K562 (cell line): ENCODE measurements around the gene CCDC192. TPM values are rescaled to one million over a fixed set of nuclear protein-coding genes. Genes with fewer than 3 reads are reported as not detected.
A peak's percentile ranks its signal among the peaks of the same experiment; 100 is the strongest.

ENCODE experiments used
- ATAC-seq: fragments of 200-7000 bp; cut with Tn5 transposase; 3 replicates; pipeline ENCODE4 v1.9.1; 2020; ENCODE audit warnings: moderate library complexity
- BruUV-seq: library from RNA; stranded (reverse); fragments of 400-500 nt; replicated peaks from 2 replicates; lab custom pipeline; 2021; lab: Mats Ljungman, UMichigan
- CTCF ChIA-PET: fragments of 300-600 bp; formaldehyde crosslinking; extraction: SDS; loops from one replicate; lab custom pipeline; 2021; ENCODE audit warnings: low intra/inter-chr PET ratio; lab: Yijun Ruan, JAX
- POLR2A ChIA-PET: fragments of 300-600, 350-650 bp; sonication (Branson Sonifier 250); formaldehyde crosslinking; extraction: SDS; loops from one replicate; lab custom pipeline; 2021; ENCODE audit warnings: antibody characterized with exemption, inconsistent platforms; lab: Yijun Ruan, JAX
- DNase-seq, 4 experiments: peaks; one replicate each; pipeline versions ENCODE4 v3.0.0 to v3.0.0-alpha.2; 2011 to 2018; ENCODE audit warnings: low spot score in 3 of 4, mixed read lengths in 3 of 4; ENCODE audit errors: extremely low read depth in 1 of 4
- FAIRE-seq: peaks from 2 replicates; lab custom pipeline; 2011; peaks lifted over from hg19 to GRCh38; lab: Jason Lieb, UNC
- H2AFZ ChIP-seq: 2 replicates; pipeline ENCODE4 v1.6.0; 2011; ENCODE audit warnings: low read depth, low read length, control low read depth, inconsistent platforms
- H3K27ac ChIP-seq: fragments of 200-600 bp; 3 replicates; pipeline ENCODE4 v1.8.0; 2011; ENCODE audit warnings: low read depth, mild to moderate bottlenecking, control low read depth, inconsistent platforms, low read length, moderate library complexity, mixed read lengths; ENCODE audit errors: extremely low read depth
- H3K27me3 ChIP-seq, 2 experiments: fragments of 300-600 bp in 1 of 2; 2 replicates in 1 of 2; 3 replicates in 1 of 2; pipeline versions ENCODE4 v1.6.0 to v1.8.0; 2011; ENCODE audit warnings: inconsistent platforms in 2 of 2, low read length in 2 of 2, mild to moderate bottlenecking in 1 of 2, mixed read lengths in 1 of 2, moderate library complexity in 1 of 2; ENCODE audit not compliant: control insufficient read depth in 2 of 2, insufficient read depth in 2 of 2
- H3K36me3 ChIP-seq: fragments of 300-600 bp; 3 replicates; pipeline ENCODE4 v1.8.0; 2011; ENCODE audit warnings: mild to moderate bottlenecking, low read length, inconsistent platforms; ENCODE audit not compliant: control insufficient read depth, insufficient read depth
- H3K4me1 ChIP-seq, 2 experiments: fragments of 200-600 bp in 1 of 2; replicated peaks in 1 of 2; 2 replicates in 1 of 2; 3 replicates in 1 of 2; pipeline versions ENCODE4 v1.5.1 to v1.8.0; 2011; ENCODE audit warnings: inconsistent platforms in 2 of 2, low read length in 2 of 2, mild to moderate bottlenecking in 1 of 2, mixed read lengths in 1 of 2, moderate library complexity in 1 of 2; ENCODE audit not compliant: control insufficient read depth in 2 of 2, insufficient read depth in 2 of 2
- H3K4me2 ChIP-seq: 2 replicates; pipeline ENCODE4 v1.6.1; 2011; ENCODE audit warnings: low read length, control low read depth, inconsistent platforms, mixed read lengths; ENCODE audit not compliant: insufficient read depth
- H3K4me3 ChIP-seq: fragments of 200-600 bp; sonication (generic), shearing (Covaris generic); 2 replicates; pipeline ENCODE4 v1.5.1; 2016; ENCODE audit warnings: control low read depth, inconsistent platforms
- H3K79me2 ChIP-seq: fragments of 200-600 bp; 3 replicates; pipeline ENCODE4 v1.8.0; 2011; ENCODE audit warnings: low read length, inconsistent platforms; ENCODE audit not compliant: control insufficient read depth, insufficient read depth
- H3K9ac ChIP-seq, 2 experiments: 2 replicates each; pipeline versions ENCODE4 v1.6.0 to v1.6.1; 2011; ENCODE audit warnings: low read depth in 2 of 2, low read length in 2 of 2, control low read depth in 1 of 2, inconsistent platforms in 1 of 2, mild to moderate bottlenecking in 1 of 2, mixed read lengths in 1 of 2; ENCODE audit not compliant: insufficient read depth in 1 of 2
- H3K9me1 ChIP-seq: one replicate; pipeline ENCODE4 v1.6.0; 2011; ENCODE audit warnings: inconsistent platforms, mild to moderate bottlenecking, low read length, moderate library complexity; ENCODE audit not compliant: control insufficient read depth, insufficient read depth
- H3K9me3 ChIP-seq: replicated peaks from 2 replicates; pipeline ENCODE4 v1.5.1; 2011; ENCODE audit warnings: low read depth, low read length, inconsistent platforms; ENCODE audit not compliant: control insufficient read depth, insufficient read depth
- H4K20me1 ChIP-seq: replicated peaks from 2 replicates; pipeline ENCODE4 v1.6.1; 2011; ENCODE audit warnings: low read length, inconsistent platforms, mixed read lengths; ENCODE audit not compliant: control insufficient read depth, insufficient read depth
- CSDE1 ChIP-seq, 2 experiments: fragments of 450-650 bp; IDR thresholded peaks; 2 replicates each; pipeline ENCODE4 v1.6.1; 2016; ENCODE audit warnings: mild to moderate bottlenecking in 1 of 2
- FOXJ3 ChIP-seq: sonication (generic); formaldehyde crosslinking; IDR thresholded peaks from 2 replicates; pipeline ENCODE4 v1.4.0; 2020; ENCODE audit warnings: mild to moderate bottlenecking, missing genetic modification reagents
- HDGF ChIP-seq: fragments of 450-650 bp; IDR thresholded peaks from 2 replicates; pipeline ENCODE4 v1.6.1; 2016
- JUND ChIP-seq, 2 experiments: IDR thresholded peaks; 2 replicates in 1 of 2; 3 replicates in 1 of 2; pipeline ENCODE4 v1.6.1; 2011; ENCODE audit warnings: borderline replicate concordance in 2 of 2, low read depth in 2 of 2, low read length in 2 of 2, improper control_type of control experiment in 1 of 2, missing biosample characterization in 1 of 2, missing genetic modification characterization in 1 of 2, missing genetic modification reagents in 1 of 2
- MAFF ChIP-seq: IDR thresholded peaks from 2 replicates; pipeline ENCODE4 v1.6.1; 2012; ENCODE audit warnings: low read length, improper control_type of control experiment
- NCOR1 ChIP-seq: fragments of 450-650 bp; IDR thresholded peaks from 2 replicates; pipeline ENCODE4 v1.6.1; 2016; ENCODE audit warnings: mild to moderate bottlenecking, moderate library complexity
- NFYB ChIP-seq: IDR thresholded peaks from 2 replicates; pipeline ENCODE4 v1.6.1; 2011; ENCODE audit warnings: mild to moderate bottlenecking, moderate library complexity; ENCODE audit not compliant: insufficient read length; ENCODE audit errors: extremely low read depth
- NR2C2 ChIP-seq, 2 experiments: fragments of 200-800 bp in 1 of 2; sonication (Bioruptor generic) in 1 of 2; sonication (generic) in 1 of 2; formaldehyde crosslinking in 1 of 2; IDR thresholded peaks; 2 replicates each; pipeline versions ENCODE4 v1.6.1 to v1.8.0; 2016 to 2022; ENCODE audit warnings: mild to moderate bottlenecking in 1 of 2, missing compliant biosample characterization in 1 of 2, missing genetic modification characterization in 1 of 2, missing genetic modification reagents in 1 of 2
- POLR2B ChIP-seq: fragments of 450-650 bp; IDR thresholded peaks from 2 replicates; pipeline ENCODE4 v1.6.1; 2018; ENCODE audit warnings: low read depth; ENCODE audit not compliant: partially characterized antibody
- PPARD ChIP-seq: fragments of 250-450 bp; sonication (Bioruptor Pico); IDR thresholded peaks from 2 replicates; pipeline ENCODE4 v1.8.0; 2022; ENCODE audit warnings: inconsistent platforms, mild to moderate bottlenecking, moderate library complexity
- PURB ChIP-seq: sonication (generic); formaldehyde crosslinking; IDR thresholded peaks from 2 replicates; pipeline ENCODE4 v1.9.0; 2021; ENCODE audit warnings: low read depth, mild to moderate bottlenecking, missing genetic modification reagents
- RFX1 ChIP-seq: fragments of 450-650 bp; IDR thresholded peaks from 2 replicates; pipeline ENCODE4 v1.6.1; 2016; ENCODE audit warnings: mild to moderate bottlenecking, moderate library complexity
- RFX7 ChIP-seq: fragments of 250-450 bp; sonication (Bioruptor Pico); IDR thresholded peaks from 2 replicates; pipeline ENCODE4 v1.5.1; 2021; ENCODE audit warnings: mild to moderate bottlenecking
- WGBS: fragments of 100-300 bp; shearing (Covaris generic); methylation state at CpG from one replicate; pipeline ENCODE4 v1.1.6; 2016; ENCODE audit warnings: low coverage, mixed read lengths; ENCODE audit not compliant: insufficient coverage; ENCODE audit errors: missing lambda C conversion rate; 5-methylcytosine and 5-hydroxymethylcytosine counted together
- in situ Hi-C: fragments of 300-500 bp; cut with MboI; formaldehyde crosslinking; loops from 4 replicates; pipeline ENCODE4 v1.15.0; 2018; ENCODE audit warnings: inconsistent platforms, mixed read lengths
- intact Hi-C: fragments of 100-400 bp; cut with micrococcal nuclease; formaldehyde crosslinking; loops from 2 replicates; pipeline ENCODE4 v1.14.2; 2022
- polyA plus RNA-seq, 8 experiments: library from polyadenylated mRNA; depleted of rRNA in 4 of 8; stranded (reverse) in 5 of 8; unstranded in 3 of 8; fragments of >200 nt; fragmentation: Nextera tagmentation in 2 of 8; fragmentation: Illumina TruSeq in 1 of 8; extraction: Ambion mirVana in 2 of 8; extraction: Trizol in 1 of 8; gene quantifications; 2 replicates each; pipeline versions ENCODE4 v1.2.1 to v1.2.3, GENCODE V29; 2011 to 2014; ENCODE audit warnings: inconsistent platforms in 1 of 8, missing spikeins in 1 of 8
- total RNA-seq, 7 experiments: library from RNA; depleted of rRNA in 6 of 7; stranded (reverse); fragments of >200 nt in 6 of 7; fragmentation: Illumina TruSeq in 2 of 7; extraction: Trizol in 2 of 7; gene quantifications; 2 replicates each; pipeline versions ENCODE4 v1.2.1 to v1.2.3, GENCODE V29; 2011 to 2021; ENCODE audit warnings: low replicate concordance in 1 of 7
- TF ChIP-seq, protein P1 (sequence below): fragments of 450-650 bp; formaldehyde crosslinking; IDR thresholded peaks from 2 replicates; pipeline ENCODE4 v1.4.0; 2020; ENCODE audit warnings: mild to moderate bottlenecking, mixed read lengths

CCDC192 gene
- total and polyA plus RNA-seq, 9 of the 15 experiments (the other 6 are each of a cell fraction or from before 2014, with no cell fraction given) = 0.21 to 0.66 (median 0.38) TPM; not detected in 2

GRCh38 chr5:127702434-127702833 is 757 bp upstream of the CCDC192 start:
- ChIA-PET CTCF (no interaction called here), POLR2A (no interaction called here)
- BruUV-seq = no TSS peak
- DNase-seq = no peak
- in situ Hi-C loops = no loop called here
- Histone ChIP-seq H3K4me1 (no peaks in the 10 kb centered on the region), H4K20me1 (no peaks in the 10 kb centered on the region), H3K9me1 (no peaks in the 10 kb centered on the region), H3K9me3 (no peaks in the 10 kb centered on the region), H2AFZ (peak overlapping the region; percentile 33; the same call in 1 of the 2 replicates), H3K79me2 (no peaks in the 10 kb centered on the region), H3K4me2 (no peak overlapping the region), H3K9ac (no peak overlapping the region), H3K27ac (no peak overlapping the region), H3K36me3 (no peaks in the 10 kb centered on the region), H3K27me3 (no peaks in the 10 kb centered on the region; a peak in 1 of 5 replicates), H3K4me3 (no peak overlapping the region)
- WGBS = 7% methylated on average over 2 of the region's 2 CpGs
- FAIRE-seq = no peak
- intact Hi-C loops = no loop called here
- TF ChIP-seq HDGF (no peak), PURB (CRISPR knock-in tag) (no peak), POLR2B (no peak), NCOR1 (no peak), RFX7 (no peak)
- no peak for ATAC-seq

DNA sequence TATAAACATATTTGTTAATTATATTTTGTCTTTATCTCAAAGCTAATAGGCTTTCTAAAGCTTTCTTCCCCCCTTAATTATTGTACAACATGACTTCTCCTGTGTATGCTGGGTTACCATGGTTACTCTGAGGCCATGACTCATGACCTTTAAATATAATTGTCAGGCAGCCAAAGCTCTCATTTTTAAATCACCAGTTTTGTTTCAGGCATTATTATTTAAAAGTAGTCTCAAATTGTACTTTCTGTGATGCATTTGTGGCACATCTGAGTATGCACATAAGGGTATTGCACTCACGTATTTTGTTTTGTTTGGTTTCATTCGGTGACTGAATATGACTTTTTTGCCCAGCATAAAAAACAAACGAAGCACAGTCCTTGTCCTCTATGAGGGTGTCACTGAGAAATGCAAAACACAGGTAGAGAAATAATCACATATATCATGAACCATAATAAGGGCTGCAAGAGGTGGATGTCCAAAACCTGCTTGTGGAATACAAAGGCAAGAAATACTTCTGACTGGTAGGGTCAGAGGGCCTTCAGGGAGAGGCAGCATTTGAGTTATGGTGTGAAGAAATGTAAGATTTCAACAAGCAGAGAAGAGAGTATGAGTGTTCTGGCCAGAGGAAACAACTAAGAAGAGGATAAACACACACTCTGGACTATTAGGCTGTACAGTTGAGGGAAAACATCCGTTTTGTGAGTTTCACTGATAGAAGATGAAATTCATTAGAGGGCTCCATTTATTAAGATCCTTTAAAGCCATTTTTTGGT is 2.1 kb downstream of the CCDC192 start:
- in situ Hi-C loops (no loop called here), intact Hi-C loops (no loop called here)
- no peaks in the 10 kb centered on the region for H3K36me3 ChIP-seq
- H3K9me1 ChIP-seq = no peaks in the 10 kb centered on the region
- no peaks in the 10 kb centered on the region for H3K79me2 ChIP-seq
- no peak overlapping the region for H3K27ac ChIP-seq
- ATAC-seq (no peak), DNase-seq (peak; percentile 8 to 25 (median 18)), FAIRE-seq (peak; percentile 59)
- H3K4me2 ChIP-seq = no peak overlapping the region
- H3K4me1 ChIP-seq = no peaks in the 10 kb centered on the region
- no peaks in the 10 kb centered on the region for H3K9me3 ChIP-seq
- H3K27me3 ChIP-seq = no peaks in the 10 kb centered on the region; a peak in 1 of 5 replicates
- 7% methylated on average over 4 of the region's 4 CpGs for WGBS
- no TSS peak for BruUV-seq
- CTCF ChIA-PET = no interaction called here
- no peak overlapping the region for H3K4me3 ChIP-seq
- H4K20me1 ChIP-seq = no peaks in the 10 kb centered on the region
- POLR2A ChIA-PET = interaction anchor here (0.6 kb wide), 1 partner anchor 58 kb away, joined by 3 read pairs; no protein-coding TSS in a partner anchor
- H3K9ac ChIP-seq = no peak overlapping the region
- H2AFZ ChIP-seq = peak overlapping the region; percentile 11; the same call in 1 of the 2 replicates
- TF ChIP-seq NFYB (no peak), PPARD (CRISPR knock-in tag) (no peak), MAFF (0 out of 2 replicates have a peak, but pooled peaks have one; percentile 1), FOXJ3 (peak; percentile 65; the same call in 1 of the 2 replicates), RFX1 (peak; percentile 97), CSDE1 (IDR thresholded peaks at IDR 0.05) (peak in 1 of 2 experiments; percentile 70; a peak in 2 of 4 replicates), JUND (IDR thresholded peaks at IDR 0.05; ENCODE audit: borderline replicate concordance, low read depth, low read length) (peak; percentile 46; the same call in 1 of the 2 replicates), JUND (tag; IDR thresholded peaks at IDR 0.05; ENCODE audit: borderline replicate concordance, low read depth, low read length) (peak; percentile 67; the same call in 2 of the 3 replicates), NR2C2 (CRISPR knock-in tag; IDR thresholded peaks at IDR 0.05) (no peak), NR2C2 (tag; IDR thresholded peaks at IDR 0.05) (peak; percentile 26; the same call in 1 of the 2 replicates)
- TF ChIP-seq, protein P1, sequence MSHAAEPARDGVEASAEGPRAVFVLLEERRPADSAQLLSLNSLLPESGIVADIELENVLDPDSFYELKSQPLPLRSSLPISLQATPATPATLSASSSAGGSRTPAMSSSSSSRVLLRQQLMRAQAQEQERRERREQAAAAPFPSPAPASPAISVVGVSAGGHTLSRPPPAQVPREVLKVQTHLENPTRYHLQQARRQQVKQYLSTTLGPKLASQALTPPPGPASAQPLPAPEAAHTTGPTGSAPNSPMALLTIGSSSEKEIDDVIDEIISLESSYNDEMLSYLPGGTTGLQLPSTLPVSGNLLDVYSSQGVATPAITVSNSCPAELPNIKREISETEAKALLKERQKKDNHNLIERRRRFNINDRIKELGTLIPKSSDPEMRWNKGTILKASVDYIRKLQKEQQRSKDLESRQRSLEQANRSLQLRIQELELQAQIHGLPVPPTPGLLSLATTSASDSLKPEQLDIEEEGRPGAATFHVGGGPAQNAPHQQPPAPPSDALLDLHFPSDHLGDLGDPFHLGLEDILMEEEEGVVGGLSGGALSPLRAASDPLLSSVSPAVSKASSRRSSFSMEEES (CRISPR knock-in tag) = no peak
